Measurements from ENCODE around the gene GPER1.
"Not testable (repeated sequence)": the region's sequence is repeated elsewhere in the genome, so short reads cannot be mapped to it uniquely, and the experiment has no call there.

Gene GPER1

DNA sequence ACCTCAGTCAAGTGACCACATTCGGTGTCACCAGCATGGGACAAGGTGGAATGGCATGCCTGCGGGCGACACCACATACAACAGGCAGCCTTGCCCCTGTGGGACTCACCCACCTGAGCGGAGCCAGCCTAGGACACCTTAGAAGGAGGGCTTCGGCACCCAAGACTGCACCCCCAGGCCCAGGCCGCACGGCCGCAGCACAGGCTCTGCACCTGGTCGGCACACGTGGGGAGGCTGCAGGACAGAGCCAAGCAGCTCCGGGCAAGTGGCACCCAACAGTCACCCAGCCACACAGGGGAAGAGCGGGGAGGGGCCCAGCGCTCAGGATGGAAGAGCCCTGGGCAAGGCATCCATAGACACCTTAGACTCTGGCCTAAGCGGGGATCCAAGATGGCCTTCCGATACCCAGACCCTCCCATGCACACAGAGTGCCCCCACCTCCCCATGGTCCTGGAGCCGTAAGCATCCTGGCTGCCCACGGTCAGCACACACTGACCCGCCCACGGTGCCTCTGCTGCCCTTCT is 16.1 kb upstream of the GPER1 start:
- no peak for DNase-seq

GRCh38 chr7:1073142-1073977 is 14.6 kb upstream of the GPER1 start:
- DNase-seq = no peak

DNA sequence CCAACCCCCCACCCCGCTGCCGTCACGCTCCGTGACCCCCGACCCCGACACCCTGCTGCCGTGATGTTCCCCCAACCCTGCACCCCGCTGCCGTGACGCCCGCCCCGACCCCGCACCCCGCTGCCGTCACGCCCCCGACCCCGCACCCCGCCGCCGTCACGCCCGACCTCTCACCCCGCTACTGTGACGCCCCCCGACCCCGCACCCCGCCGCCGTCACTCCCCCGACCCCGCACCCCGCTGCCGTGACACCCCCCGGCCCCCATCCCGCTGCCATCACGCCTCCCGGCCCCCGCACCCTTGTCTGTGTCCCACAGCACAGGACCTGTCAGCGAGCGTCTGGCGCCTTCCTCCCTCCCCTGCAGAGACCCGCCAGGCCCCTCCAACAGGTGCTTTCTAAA is 13.9 kb upstream of the GPER1 start:
- not testable (repeated sequence) for DNase-seq

GRCh38 chr7:1074593-1075431 is 13.1 kb upstream of the GPER1 start:
- no peak for DNase-seq

- DNase-seq = no peak
Observed at GRCh38 chr7:1076184-1077072, 11.5 kb upstream of the GPER1 start.

DNA sequence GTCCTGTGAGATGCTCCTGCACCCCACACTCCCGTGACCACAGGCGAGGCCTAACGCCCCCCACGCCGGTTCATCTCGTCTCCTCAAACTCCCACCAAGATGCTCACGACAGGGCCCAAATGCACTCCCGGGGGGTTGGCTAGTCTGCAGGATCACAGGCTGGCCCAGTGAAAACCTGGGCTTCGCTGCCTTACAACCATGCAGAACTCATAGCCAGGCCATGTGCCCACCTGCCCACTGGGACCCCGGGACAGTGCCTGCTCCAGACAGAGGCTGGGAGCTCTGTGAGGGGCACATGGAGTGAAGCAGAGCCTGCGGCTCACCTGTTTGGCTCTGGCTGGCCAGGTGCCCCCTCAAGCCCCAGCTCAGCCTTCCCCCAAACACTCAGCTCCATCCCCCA is 9.4 kb upstream of the GPER1 start:
- no peak for DNase-seq

- DNase-seq = no peak
Observed at GRCh38 chr7:1078985-1079384, 8.9 kb upstream of the GPER1 start.

DNA sequence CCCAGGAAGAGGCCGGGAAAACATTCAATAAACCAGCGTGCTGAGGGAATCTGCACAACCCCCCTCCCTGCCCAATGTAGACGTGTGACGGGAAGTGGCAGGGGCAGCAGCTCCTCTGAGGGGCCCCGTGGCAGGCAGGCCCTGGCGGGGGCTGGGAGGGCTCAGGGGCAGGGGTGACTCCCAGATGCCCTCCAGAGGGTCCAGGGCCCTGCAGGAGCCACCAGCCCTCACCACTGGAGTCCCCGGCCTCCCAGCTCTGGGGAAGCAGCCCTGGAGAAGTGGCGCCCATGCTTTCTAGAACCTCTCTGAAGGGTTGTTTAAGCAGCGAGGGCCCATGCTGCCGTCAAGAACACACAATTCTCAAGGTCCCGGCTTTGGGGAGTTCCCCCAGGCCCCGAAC is 8.4 kb upstream of the GPER1 start:
- no peak for DNase-seq

GRCh38 chr7:1080252-1080920 is 7.5 kb upstream of the GPER1 start:
- DNase-seq = no peak

GRCh38 chr7:1080921-1081255 is 7.0 kb upstream of the GPER1 start:
- DNase-seq = no peak

- DNase-seq = no peak
Observed at GRCh38 chr7:1081336-1081735, 6.6 kb upstream of the GPER1 start.

DNA sequence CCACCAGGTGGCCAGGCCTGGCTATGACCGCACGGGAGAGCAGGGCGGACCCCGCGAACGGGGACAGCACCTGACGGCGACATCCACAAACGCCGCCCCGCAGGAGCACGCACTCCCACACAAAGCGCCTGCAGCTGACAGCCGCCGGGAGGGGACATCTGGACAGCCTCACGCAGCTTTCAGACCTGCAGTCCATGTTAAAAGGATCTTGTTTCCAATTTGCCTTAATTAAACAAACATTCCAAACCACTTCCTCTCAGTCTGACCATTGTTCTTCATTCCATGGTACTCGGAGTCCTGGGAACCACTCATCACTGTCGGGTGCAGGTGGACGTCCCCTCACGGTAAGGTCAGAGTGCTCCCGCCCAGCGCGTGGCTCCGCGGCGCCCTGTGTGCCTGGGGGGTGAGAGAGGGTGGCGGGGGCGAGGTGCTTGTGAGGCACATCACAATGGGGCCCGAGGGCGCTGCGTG is 5.9 kb upstream of the GPER1 start:
- DNase-seq = no peak

DNA sequence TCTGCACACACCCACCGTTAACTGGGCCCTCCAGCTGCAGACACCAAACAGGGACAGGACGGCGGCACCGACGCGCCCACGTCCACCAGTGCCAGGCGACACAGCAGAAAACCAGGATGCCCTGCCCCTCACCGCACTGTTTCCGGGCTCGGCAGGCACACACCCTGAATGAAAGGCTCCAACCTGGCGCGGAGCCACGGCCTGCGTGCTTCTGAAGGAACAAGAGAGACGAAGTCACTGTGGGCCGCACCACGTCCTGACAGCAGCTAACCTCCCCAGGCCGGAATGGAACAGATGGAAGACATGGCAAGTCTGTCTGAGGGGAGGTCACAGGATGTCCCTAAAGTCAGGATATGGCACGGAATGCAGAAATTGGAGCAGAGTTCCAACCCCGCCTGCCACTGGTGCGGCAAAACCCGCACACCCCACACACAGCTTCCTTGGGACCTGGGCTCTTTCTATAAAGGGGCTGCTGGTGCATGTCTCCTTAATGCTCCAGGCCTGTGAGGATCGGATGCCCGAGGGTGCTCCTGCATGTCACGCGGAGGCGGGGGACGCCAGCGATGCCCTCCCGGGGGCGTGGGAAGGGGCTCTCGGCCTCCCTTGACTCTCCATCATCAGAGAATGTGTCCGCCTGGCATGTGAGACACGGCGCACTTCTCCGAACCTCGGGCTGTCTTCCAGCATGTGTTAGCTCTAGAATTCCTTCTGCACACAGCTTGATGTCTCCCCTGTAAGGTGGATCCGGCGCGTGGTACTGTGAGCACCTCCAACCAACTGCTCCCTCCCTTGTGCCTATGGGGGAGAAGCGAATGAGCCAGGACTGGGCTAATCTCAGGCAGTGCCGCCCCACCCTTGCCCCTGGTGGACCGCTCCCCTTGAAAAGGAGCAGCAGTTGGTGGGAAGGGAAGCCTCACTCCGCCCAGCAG is 3.9 kb upstream of the GPER1 start:
- no peak for DNase-seq

DNA sequence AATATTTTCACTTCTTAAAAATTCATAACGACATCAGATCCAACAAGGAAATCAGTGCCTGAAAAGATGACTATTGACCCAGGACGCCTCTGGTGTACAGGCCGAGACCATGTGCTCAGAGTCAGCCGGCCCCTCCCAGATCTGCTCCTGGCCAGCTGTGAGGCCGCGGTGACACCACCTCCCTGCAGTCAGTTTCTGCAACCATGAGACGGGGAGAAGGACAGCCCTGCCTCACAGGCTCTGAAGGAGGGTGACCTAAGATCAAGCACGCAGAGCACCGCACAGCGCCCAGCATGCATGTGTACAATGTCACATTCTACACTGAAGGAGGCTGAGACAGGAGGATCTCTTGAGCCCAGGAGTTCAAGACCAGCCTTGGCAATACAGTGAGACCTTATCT is 2.6 kb upstream of the GPER1 start:
- DNase-seq = no peak

DNA sequence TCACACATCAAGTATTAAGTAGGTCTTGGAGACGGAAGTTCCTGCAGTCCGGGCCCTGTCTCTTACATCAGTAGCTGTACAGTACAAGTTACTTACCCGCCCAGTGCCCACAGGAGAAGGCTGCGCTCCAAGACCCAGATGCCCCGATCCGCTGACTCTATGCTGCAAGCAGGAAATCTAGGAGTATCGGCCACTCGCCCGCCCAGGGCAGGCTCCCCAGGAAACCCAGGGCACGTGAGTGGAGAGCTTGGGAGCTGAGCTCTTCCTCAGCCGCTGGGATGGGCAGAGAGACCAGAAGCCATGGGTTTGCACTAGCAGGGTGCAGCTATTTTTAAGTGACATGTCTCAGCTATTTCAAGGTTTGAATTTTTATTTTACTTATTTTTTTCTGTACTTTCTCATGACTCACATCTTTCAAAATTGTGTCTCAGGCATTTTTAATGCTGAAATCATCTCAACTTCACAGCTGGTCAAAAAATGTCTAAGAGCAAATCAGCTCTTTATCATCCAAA is 1.9 kb upstream of the GPER1 start:
- DNase-seq = no peak

GRCh38 chr7:1086588-1087464 is 1.1 kb upstream of the GPER1 start:
- DNase-seq = peak; percentile 65

DNA sequence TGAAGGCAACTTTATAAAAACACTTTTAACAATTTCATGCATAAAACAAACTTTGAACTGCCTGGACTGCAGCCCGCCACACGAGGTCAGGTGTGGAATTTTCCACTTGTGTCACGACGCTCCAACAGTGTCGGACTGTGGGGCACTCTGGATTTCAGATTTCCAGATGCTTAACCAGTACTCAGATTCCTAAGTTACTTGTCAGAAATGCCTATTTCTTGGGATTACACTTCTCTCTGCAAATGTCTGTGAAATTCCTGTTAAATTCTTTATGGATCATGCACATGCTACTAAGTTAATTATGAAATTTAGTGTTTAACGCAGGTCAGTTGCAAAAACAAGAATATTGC is 473 bp upstream of the GPER1 start:
- DNase-seq = no peak

DNA sequence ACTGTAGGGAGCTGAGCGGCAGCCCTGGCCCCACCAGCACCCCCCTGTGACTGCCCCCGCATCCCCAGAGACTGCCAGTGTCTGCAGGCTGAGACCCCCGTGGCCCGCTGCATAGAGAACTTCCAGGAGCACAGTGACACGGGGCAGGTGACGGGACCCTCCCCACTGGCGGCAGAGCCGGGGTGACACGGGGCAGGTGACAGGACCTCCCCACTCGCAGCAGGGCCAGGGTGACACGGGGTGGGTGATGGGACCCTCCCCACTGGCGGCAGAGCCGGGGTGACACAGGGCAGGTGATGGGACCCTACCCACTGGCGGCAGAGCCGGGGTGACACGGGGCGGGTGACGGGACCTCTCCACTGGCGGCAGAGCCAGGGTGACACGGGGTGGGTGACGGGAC is 2.3 kb downstream of the GPER1 start:
- DNase-seq = no peak

DNA sequence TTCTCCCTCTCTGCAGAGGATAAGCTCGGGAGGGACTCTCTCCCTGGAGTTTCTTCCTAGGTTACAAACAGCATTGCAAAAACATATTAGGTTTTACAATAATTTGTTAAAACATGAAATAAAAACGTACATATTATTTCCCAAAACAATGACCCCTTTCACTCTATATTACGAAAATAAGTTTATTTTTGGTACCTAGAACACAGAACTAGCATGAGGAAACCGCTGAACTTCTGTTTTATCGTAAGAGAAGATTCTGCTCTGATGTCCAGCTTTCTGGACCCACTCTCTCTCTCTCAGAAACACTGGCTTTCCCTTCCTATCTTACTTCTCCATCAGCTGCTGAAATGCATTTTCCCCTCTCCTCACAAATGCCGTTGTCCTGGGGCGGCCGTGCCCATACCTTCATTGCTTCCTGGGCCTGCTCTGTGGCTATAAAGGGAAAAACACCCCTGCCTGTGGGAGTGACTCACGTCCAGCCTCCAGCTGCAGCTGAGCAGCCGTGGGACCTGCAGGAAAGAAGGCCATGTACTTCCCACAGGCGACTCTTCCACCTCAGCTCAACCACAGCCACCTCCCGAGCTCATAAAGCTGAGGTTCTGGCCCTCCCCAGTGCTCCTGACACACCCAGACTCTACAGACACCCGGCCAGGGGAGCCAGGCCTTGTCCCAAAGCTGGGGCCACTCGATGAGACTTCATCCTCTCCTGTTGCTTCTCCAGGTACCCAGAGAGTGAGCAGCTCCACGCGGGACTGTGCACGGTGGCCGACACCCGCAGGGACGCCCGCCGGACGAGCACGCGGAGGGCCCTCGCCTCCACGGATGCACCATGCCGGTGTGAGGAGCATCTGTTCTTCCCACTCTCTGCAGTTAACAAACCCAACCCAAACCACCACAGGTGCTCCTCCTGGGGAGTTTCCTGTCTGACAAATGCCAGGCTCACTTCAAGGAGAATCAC is 3.1 kb downstream of the GPER1 start:
- DNase-seq = no peak
